ENCODE data around the gene IL1R1.

The IL1R1 gene

GRCh38 chr2:102177814-102178478 is 35.4 kb downstream of the IL1R1 start:
- DNase-seq: no peak

- no peak for DNase-seq
These were observed 36.5 kb downstream of the IL1R1 start for GRCh38 chr2:102179061-102179460.

GRCh38 chr2:102179788-102180686 is 37.5 kb downstream of the IL1R1 start:
- no peak for DNase-seq

GRCh38 chr2:102180687-102180999 is 38.1 kb downstream of the IL1R1 start:
- no peak for DNase-seq

- no peak for DNase-seq
These were observed 38.8 kb downstream of the IL1R1 start for GRCh38 chr2:102181376-102181775.

GRCh38 chr2:102181919-102182635 is 39.5 kb downstream of the IL1R1 start:
- no peak for DNase-seq

GRCh38 chr2:102184018-102184417 is 41.5 kb downstream of the IL1R1 start:
- no peak for DNase-seq

- DNase-seq: no peak
These were observed 42.0 kb downstream of the IL1R1 start for GRCh38 chr2:102184568-102184967.

GRCh38 chr2:102185347-102185746 is 42.8 kb downstream of the IL1R1 start:
- DNase-seq: no peak

GRCh38 chr2:102186791-102187495 is 44.4 kb downstream of the IL1R1 start, which contains the start of gene IL1RL2:
Gene IL1RL2, plus strand, starts transcription at chr2:102187023. Its CDS starts 845 bp downstream, at chr2:102187868.
- no peak for DNase-seq

- DNase-seq: peak in 7 of 14 donors; percentile 7 to 31 (median 19)
These were observed 45.1 kb downstream of the IL1R1 start for GRCh38 chr2:102187496-102188150.

- no peak for DNase-seq
These were observed 48.0 kb downstream of the IL1R1 start for GRCh38 chr2:102190430-102191107.

- DNase-seq: no peak
These were observed 49.0 kb downstream of the IL1R1 start for GRCh38 chr2:102191501-102191900.

- DNase-seq: no peak
These were observed 50.5 kb downstream of the IL1R1 start for GRCh38 chr2:102193074-102193473.

- DNase-seq: no peak
These were observed 52.2 kb downstream of the IL1R1 start for GRCh38 chr2:102194609-102195268.

GRCh38 chr2:102197389-102198137 is 55.0 kb downstream of the IL1R1 start:
- DNase-seq: no peak

- DNase-seq: no peak
These were observed 58.0 kb downstream of the IL1R1 start for GRCh38 chr2:102200539-102200938.

GRCh38 chr2:102204638-102205037 is 62.1 kb downstream of the IL1R1 start:
- no peak for DNase-seq

GRCh38 chr2:102206666-102207341 is 64.3 kb downstream of the IL1R1 start:
- peak in 1 of 14 donors; percentile 44 for DNase-seq

Measured in C1 segment of cervical spinal cord (tissue), 14 donors.